ENCODE measurements around the gene SHANK2. TPM values are rescaled to one million over a fixed set of nuclear protein-coding genes. Genes with fewer than 3 reads are reported as not detected.

The SHANK2 gene
- total RNA-seq, 5 donors from 2014 or later (not counting 1 experiment from before 2014, with no cell fraction given), result 0.15 to 0.60 (median 0.49) TPM; not detected in 2

DNA sequence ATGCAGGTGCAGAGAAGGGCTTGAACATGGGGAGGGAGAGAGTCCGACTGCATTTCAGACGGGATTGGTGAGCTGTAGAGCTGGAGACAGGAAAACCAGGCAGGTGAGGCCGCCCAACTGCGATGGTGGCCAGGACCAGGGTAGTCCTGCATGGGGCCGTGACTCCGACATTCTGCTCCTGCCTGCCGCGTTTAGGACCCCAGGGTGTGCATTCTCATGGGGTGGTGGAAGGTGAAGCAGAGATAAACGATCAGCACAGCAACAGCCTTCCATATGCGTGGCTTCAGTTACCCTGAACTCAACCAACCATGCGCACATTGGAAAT, 29.3 kb downstream of the SHANK2 start:
- H3K4me3 ChIP-seq (ENCODE audit: control insufficient read depth in 1 of 2, extremely low read depth in 1 of 2, low read length in 1 of 2), result no peak overlapping the region
- Mint-ChIP-seq H3K27me3 (peaks cover 3 to 14% of the 10 kb centered on the region in 2 donors), H3K36me3 (no peaks in the 10 kb centered on the region), H3K27ac (no peak overlapping the region), H3K4me1 (no peaks in the 10 kb centered on the region), H3K4me3 (no peak overlapping the region), H3K9me3 (peaks cover 21 to 29% (median 25%) of the 10 kb centered on the region in 3 donors)
- WGBS (ENCODE audit: insufficient coverage), result 93% methylated on average over 3 of the region's 11 CpGs
- no peaks in the 10 kb centered on the region for H3K9me3 ChIP-seq
- ChIA-PET CTCF (no interaction called here), POLR2A (no interaction called here)
- H3K27me3 ChIP-seq (replicated peaks in 1 of 2; ENCODE audit: control insufficient read depth in 2 of 2, extremely low read depth in 1 of 2, insufficient read depth in 2 of 2, low read length in 1 of 2), result peaks cover 0 to 4% of the 10 kb centered on the region in 2 experiments
- DNase-seq (no peak), ATAC-seq (replicated peaks in 1 of 4) (no peak)
- no peaks in the 10 kb centered on the region for H3K4me1 ChIP-seq (ENCODE audit: control insufficient read depth in 1 of 2, extremely low read depth in 1 of 2, insufficient read depth in 2 of 2, low read length in 2 of 2)
- H3K27ac ChIP-seq (ENCODE audit: low read length), result no peak overlapping the region
- no peaks in the 10 kb centered on the region for H3K36me3 ChIP-seq (ENCODE audit: control insufficient read depth in 2 of 2, extremely low read depth in 1 of 2, insufficient read depth in 1 of 2, low read length in 1 of 2)

DNA sequence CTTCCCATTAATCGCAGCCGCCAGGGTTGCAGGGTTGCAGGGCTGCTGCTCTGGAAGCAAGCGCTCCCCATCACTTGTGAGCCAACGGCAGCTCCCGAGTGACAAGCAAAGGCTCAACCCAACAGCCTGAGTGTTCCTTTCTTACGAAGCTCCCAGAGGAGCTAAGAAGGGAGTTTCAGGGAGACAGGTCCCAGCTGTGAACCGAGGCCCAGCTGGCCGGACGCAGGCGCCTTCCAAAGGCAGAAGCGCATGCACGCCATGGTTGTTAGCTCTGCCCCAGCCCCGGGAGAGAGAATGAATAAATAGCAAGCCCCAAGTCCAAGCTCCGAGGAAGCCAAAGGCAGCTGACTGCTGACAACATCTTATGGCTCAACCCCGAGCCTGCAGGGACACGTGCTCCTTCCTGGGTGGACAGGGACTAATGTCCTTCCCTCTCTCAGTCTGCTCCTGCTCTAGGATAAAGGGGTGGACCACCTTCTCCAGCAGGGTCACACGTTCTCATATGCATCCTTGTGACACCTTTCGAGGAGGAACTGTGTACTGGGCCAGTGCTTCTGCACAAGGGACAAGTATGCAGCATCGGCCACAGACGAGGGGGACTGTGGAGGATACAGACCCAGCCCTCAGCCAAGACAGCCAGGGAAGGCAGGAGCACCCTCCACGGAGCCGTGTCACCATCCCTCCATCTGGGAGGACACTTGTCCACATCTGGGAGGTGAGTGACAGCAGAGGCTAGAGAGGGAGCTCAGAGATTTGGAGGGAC, 29.9 kb downstream of the SHANK2 start:
- no peaks in the 10 kb centered on the region for H3K36me3 ChIP-seq (ENCODE audit: control insufficient read depth in 2 of 2, extremely low read depth in 1 of 2, insufficient read depth in 1 of 2, low read length in 1 of 2)
- 87% methylated on average over 22 of the region's 22 CpGs for WGBS (ENCODE audit: insufficient coverage)
- Mint-ChIP-seq H3K27me3 (peaks cover 0 to 10% of the 10 kb centered on the region in 2 donors), H3K9me3 (peaks cover 17 to 23% (median 20%) of the 10 kb centered on the region in 3 donors), H3K4me1 (no peaks in the 10 kb centered on the region), H3K27ac (no peak overlapping the region), H3K36me3 (no peaks in the 10 kb centered on the region), H3K4me3 (no peak overlapping the region)
- ATAC-seq (replicated peaks in 1 of 4), result no peak
- no peak for DNase-seq
- CTCF ChIA-PET, result no interaction called here
- no peaks in the 10 kb centered on the region for H3K4me1 ChIP-seq (ENCODE audit: control insufficient read depth in 1 of 2, extremely low read depth in 1 of 2, insufficient read depth in 2 of 2, low read length in 2 of 2)
- H3K4me3 ChIP-seq (ENCODE audit: control insufficient read depth in 1 of 2, extremely low read depth in 1 of 2, low read length in 1 of 2), result no peak overlapping the region
- H3K27ac ChIP-seq (ENCODE audit: low read length), result no peak overlapping the region
- peaks cover 0 to 4% of the 10 kb centered on the region in 2 experiments for H3K27me3 ChIP-seq (replicated peaks in 1 of 2; ENCODE audit: control insufficient read depth in 2 of 2, extremely low read depth in 1 of 2, insufficient read depth in 2 of 2, low read length in 1 of 2)
- no peaks in the 10 kb centered on the region for H3K9me3 ChIP-seq
- POLR2A ChIA-PET, result no interaction called here

DNA sequence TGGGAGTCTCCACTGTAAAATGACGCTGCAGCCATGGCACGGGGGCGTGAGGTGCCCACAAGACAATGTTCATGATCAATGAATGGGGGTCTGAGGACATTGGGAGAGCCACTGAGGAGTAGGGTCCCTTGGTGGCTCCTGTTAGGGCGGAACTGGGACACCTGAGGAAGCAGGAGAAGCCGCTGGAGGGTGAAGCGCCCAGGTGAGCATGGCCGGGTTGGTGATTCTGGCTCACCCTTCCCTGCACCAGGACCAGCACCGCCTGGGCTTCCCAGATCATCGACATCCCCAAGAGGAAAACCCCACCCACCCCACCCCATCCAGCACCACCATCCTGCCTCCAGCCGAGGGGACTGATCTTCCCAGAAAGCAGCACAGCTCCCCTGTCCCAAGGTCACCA, 30.6 kb downstream of the SHANK2 start:
- ATAC-seq (replicated peaks in 1 of 4), result no peak
- no peaks in the 10 kb centered on the region for H3K4me1 Mint-ChIP-seq
- H3K27me3 Mint-ChIP-seq, result peaks cover 0 to 10% of the 10 kb centered on the region in 2 donors
- H3K27ac Mint-ChIP-seq, result no peak overlapping the region
- Histone ChIP-seq H3K36me3 (ENCODE audit: control insufficient read depth in 2 of 2, extremely low read depth in 1 of 2, insufficient read depth in 1 of 2, low read length in 1 of 2) (no peaks in the 10 kb centered on the region), H3K4me1 (ENCODE audit: control insufficient read depth in 1 of 2, extremely low read depth in 1 of 2, insufficient read depth in 2 of 2, low read length in 2 of 2) (no peaks in the 10 kb centered on the region), H3K4me3 (ENCODE audit: control insufficient read depth in 1 of 2, extremely low read depth in 1 of 2, low read length in 1 of 2) (no peak overlapping the region), H3K9me3 (no peaks in the 10 kb centered on the region), H3K27me3 (replicated peaks in 1 of 2; ENCODE audit: control insufficient read depth in 2 of 2, extremely low read depth in 1 of 2, insufficient read depth in 2 of 2, low read length in 1 of 2) (peaks cover 0 to 4% of the 10 kb centered on the region in 2 experiments), H3K27ac (ENCODE audit: low read length) (no peak overlapping the region)
- no peak for DNase-seq
- POLR2A ChIA-PET, result no interaction called here
- H3K9me3 Mint-ChIP-seq, result peaks cover 10 to 16% (median 13%) of the 10 kb centered on the region in 3 donors
- WGBS (ENCODE audit: insufficient coverage), result 87% methylated on average over 8 of the region's 10 CpGs
- H3K36me3 Mint-ChIP-seq, result no peaks in the 10 kb centered on the region
- no peak overlapping the region for H3K4me3 Mint-ChIP-seq
- CTCF ChIA-PET, result no interaction called here

DNA sequence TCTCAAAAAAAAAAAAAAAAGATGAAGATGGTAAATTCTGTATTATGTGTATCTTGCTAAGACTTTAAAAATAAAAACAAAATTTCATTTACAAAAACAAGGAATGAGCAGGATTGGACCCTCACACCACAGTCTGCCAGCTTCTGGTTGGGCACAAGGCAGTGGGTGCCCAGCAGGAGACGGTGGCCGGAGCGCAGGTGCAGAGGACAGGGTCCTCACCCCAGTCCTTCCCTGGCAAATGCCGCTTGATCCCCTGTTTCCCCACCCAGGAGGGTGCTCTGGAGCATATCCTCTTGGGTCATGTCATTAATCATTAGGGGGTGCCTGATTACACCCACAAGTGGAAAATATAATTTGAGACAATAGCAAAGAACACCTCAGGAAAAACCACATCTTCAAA, 31.2 kb downstream of the SHANK2 start:
- Histone ChIP-seq H3K36me3 (ENCODE audit: control insufficient read depth in 2 of 2, extremely low read depth in 1 of 2, insufficient read depth in 1 of 2, low read length in 1 of 2) (no peaks in the 10 kb centered on the region), H3K4me1 (ENCODE audit: control insufficient read depth in 1 of 2, extremely low read depth in 1 of 2, insufficient read depth in 2 of 2, low read length in 2 of 2) (no peaks in the 10 kb centered on the region), H3K27ac (ENCODE audit: low read length) (no peak overlapping the region), H3K4me3 (ENCODE audit: control insufficient read depth in 1 of 2, extremely low read depth in 1 of 2, low read length in 1 of 2) (no peak overlapping the region), H3K9me3 (no peaks in the 10 kb centered on the region), H3K27me3 (replicated peaks in 1 of 2; ENCODE audit: control insufficient read depth in 2 of 2, extremely low read depth in 1 of 2, insufficient read depth in 2 of 2, low read length in 1 of 2) (peaks cover 0 to 4% of the 10 kb centered on the region in 2 experiments)
- Mint-ChIP-seq H3K4me1 (no peaks in the 10 kb centered on the region), H3K27ac (no peak overlapping the region), H3K4me3 (no peak overlapping the region), H3K27me3 (peaks cover 3 to 10% of the 10 kb centered on the region in 2 donors), H3K9me3 (peaks cover 9 to 12% (median 12%) of the 10 kb centered on the region in 3 donors), H3K36me3 (no peaks in the 10 kb centered on the region)
- DNase-seq, result no peak
- ATAC-seq (replicated peaks in 1 of 4), result no peak
- ChIA-PET POLR2A (no interaction called here), CTCF (no interaction called here)
- 88% methylated on average over 3 of the region's 4 CpGs for WGBS (ENCODE audit: insufficient coverage)

DNA sequence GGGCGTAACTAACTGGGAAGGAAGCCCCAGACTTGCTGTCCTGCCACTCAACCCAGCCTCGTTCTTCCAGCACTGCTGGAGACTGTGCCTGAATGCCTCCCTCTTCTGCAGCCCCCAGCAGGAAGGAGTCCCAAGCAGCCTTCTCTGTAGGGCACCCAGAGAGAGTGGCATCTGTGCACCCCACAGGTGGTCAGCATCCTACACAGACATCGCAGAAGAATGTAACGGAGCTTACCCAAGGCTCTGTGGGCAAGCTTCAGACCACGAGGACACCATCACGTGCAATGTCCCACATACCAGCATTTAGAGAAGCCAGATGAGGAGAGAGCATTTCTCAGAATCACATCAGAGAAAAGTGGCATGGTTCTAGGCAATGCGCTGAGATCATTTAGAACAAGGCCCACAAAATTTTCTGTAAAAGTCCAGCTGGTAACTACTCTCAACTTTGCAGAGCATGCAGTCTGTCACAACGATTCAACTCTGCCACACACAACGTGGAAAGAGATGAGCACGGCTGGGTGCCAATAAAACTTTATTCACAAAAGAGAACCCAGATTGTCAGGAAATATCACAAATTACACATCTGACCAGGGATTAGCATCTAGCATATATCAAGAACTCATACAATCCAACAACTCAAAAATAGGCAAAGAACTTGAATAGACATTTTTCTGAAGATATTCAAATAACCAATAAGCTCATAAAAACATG, 33.4 kb downstream of the SHANK2 start:
- no peaks in the 10 kb centered on the region for H3K9me3 Mint-ChIP-seq
- no peaks in the 10 kb centered on the region for H3K36me3 Mint-ChIP-seq
- H3K27ac Mint-ChIP-seq, result no peak overlapping the region
- ChIA-PET CTCF (no interaction called here), POLR2A (no interaction called here)
- DNase-seq (no peak), ATAC-seq (replicated peaks in 1 of 4) (no peak)
- 79% methylated on average over 9 of the region's 10 CpGs for WGBS (ENCODE audit: insufficient coverage)
- no peaks in the 10 kb centered on the region for H3K4me1 Mint-ChIP-seq
- peaks cover 14 to 16% of the 10 kb centered on the region in 2 donors for H3K27me3 Mint-ChIP-seq
- no peaks in the 10 kb centered on the region for H3K36me3 ChIP-seq (ENCODE audit: control insufficient read depth in 2 of 2, extremely low read depth in 1 of 2, insufficient read depth in 1 of 2, low read length in 1 of 2)
- no peaks in the 10 kb centered on the region for H3K9me3 ChIP-seq
- no peak overlapping the region for H3K4me3 ChIP-seq (ENCODE audit: control insufficient read depth in 1 of 2, extremely low read depth in 1 of 2, low read length in 1 of 2)
- H3K4me1 ChIP-seq (ENCODE audit: control insufficient read depth in 1 of 2, extremely low read depth in 1 of 2, insufficient read depth in 2 of 2, low read length in 2 of 2), result no peaks in the 10 kb centered on the region
- H3K27ac ChIP-seq (ENCODE audit: low read length), result no peak overlapping the region
- peaks cover 0 to 10% of the 10 kb centered on the region in 2 experiments for H3K27me3 ChIP-seq (replicated peaks in 1 of 2; ENCODE audit: control insufficient read depth in 2 of 2, extremely low read depth in 1 of 2, insufficient read depth in 2 of 2, low read length in 1 of 2)
- H3K4me3 Mint-ChIP-seq, result no peak overlapping the region

DNA sequence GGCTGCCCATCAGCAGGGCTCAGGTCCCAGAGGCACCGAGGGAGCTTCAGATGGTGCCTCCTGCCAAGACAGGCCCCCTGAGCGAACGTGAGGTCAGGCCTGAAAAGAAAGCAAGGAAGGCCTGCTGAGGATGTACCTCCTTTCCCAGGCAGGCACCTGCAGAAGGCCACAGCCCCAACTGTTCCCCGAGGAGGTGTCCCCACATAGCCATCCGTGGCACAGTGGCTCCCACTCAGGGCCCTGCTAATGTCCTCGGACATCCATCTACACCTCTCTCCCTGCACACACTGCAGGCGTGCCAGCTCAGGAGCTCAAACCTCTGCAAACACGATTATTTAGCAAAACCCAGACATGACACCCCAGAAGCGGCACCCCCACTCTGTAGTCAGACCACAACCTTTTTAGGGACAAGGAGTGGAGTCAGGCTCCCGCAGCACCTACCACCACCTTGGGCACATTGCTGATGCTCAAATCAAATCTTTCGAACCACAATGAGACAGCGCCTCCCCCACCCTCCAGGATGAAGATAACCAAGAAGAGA, 36.9 kb downstream of the SHANK2 start:
- no peaks in the 10 kb centered on the region for H3K9me3 ChIP-seq
- no peak for ATAC-seq (replicated peaks in 1 of 4)
- no peak overlapping the region for H3K4me3 Mint-ChIP-seq
- no peak overlapping the region for H3K27ac Mint-ChIP-seq
- H3K4me3 ChIP-seq (ENCODE audit: control insufficient read depth in 1 of 2, extremely low read depth in 1 of 2, low read length in 1 of 2), result no peak overlapping the region
- no peaks in the 10 kb centered on the region for H3K9me3 Mint-ChIP-seq
- no peaks in the 10 kb centered on the region for H3K36me3 Mint-ChIP-seq
- no peaks in the 10 kb centered on the region for H3K4me1 ChIP-seq (ENCODE audit: control insufficient read depth in 1 of 2, extremely low read depth in 1 of 2, insufficient read depth in 2 of 2, low read length in 2 of 2)
- DNase-seq, result no peak
- 77% methylated on average over 8 of the region's 12 CpGs for WGBS (ENCODE audit: insufficient coverage)
- H3K4me1 Mint-ChIP-seq, result no peaks in the 10 kb centered on the region
- H3K36me3 ChIP-seq (ENCODE audit: control insufficient read depth in 2 of 2, extremely low read depth in 1 of 2, insufficient read depth in 1 of 2, low read length in 1 of 2), result no peaks in the 10 kb centered on the region
- peaks cover 0 to 13% of the 10 kb centered on the region in 2 experiments for H3K27me3 ChIP-seq (replicated peaks in 1 of 2; ENCODE audit: control insufficient read depth in 2 of 2, extremely low read depth in 1 of 2, insufficient read depth in 2 of 2, low read length in 1 of 2)
- ChIA-PET POLR2A (no interaction called here), CTCF (no interaction called here)
- no peak overlapping the region for H3K27ac ChIP-seq (ENCODE audit: low read length)
- H3K27me3 Mint-ChIP-seq, result peaks cover 11 to 17% of the 10 kb centered on the region in 2 donors

Measured in T-cell (primary cell).